B cell (primary cell): Measurements from ENCODE around the gene DCHS1. TPM values are rescaled to one million over a fixed set of nuclear protein-coding genes. Genes with fewer than 3 reads are reported as not detected.

Source experiments
- ATAC-seq: fragments of 200-7000 bp; cut with Tn5 transposase; one replicate; pipeline ENCODE4 v1.10.0; 2021; ENCODE audit warnings: low read depth, mild to moderate bottlenecking, moderate number of reproducible peaks, moderate library complexity
- CTCF ChIA-PET: fragments of 350-600 bp; sonication (Branson Sonifier 250); formaldehyde crosslinking; loops from one replicate; lab custom pipeline; 2021; ENCODE audit warnings: antibody characterized with exemption, inconsistent platforms; lab: Charles Lee
- POLR2A ChIA-PET: fragments of 350-600 bp; sonication (Branson Sonifier 250); formaldehyde crosslinking; loops from one replicate; lab custom pipeline; 2021; ENCODE audit warnings: antibody characterized with exemption; lab: Charles Lee
- DNase-seq: peaks from one replicate; pipeline ENCODE4 v3.0.0; 2013
- H2AFZ ChIP-seq: 2 replicates; pipeline ENCODE4 v1.6.1; 2012; ENCODE audit warnings: mild to moderate bottlenecking, low read depth, low read length; ENCODE audit not compliant: insufficient read depth, poor library complexity, severe bottlenecking
- H3K27ac ChIP-seq, 2 donors: 1 replicate in 1 of 2; 2 replicates in 1 of 2; pipeline ENCODE4 v1.5.1; 2012 to 2013; ENCODE audit warnings: low read length in 2 of 2, mild to moderate bottlenecking in 2 of 2, moderate library complexity in 1 of 2
- H3K27me3 ChIP-seq, 4 experiments: fragments of 200-600 bp in 1 of 4; sonication (generic) in 1 of 4; replicated peaks in 1 of 4; 1 replicate in 2 of 4; 2 replicates in 2 of 4; pipeline versions ENCODE4 v1.6.1 to v1.7.0; 2013 to 2016; ENCODE audit warnings: low read length in 3 of 4, mild to moderate bottlenecking in 2 of 4, mixed read lengths in 1 of 4, moderate library complexity in 1 of 4; ENCODE audit not compliant: insufficient read depth in 4 of 4, control insufficient read depth in 3 of 4; ENCODE audit errors: control extremely low read depth in 1 of 4
- H3K36me3 ChIP-seq, 2 experiments: replicated peaks in 1 of 2; 1 replicate in 1 of 2; 2 replicates in 1 of 2; pipeline versions ENCODE4 v1.6.1 to v1.7.1; 2013; ENCODE audit warnings: low read length in 1 of 2; ENCODE audit not compliant: insufficient read depth in 2 of 2, control insufficient read depth in 1 of 2; ENCODE audit errors: control extremely low read depth in 1 of 2, extremely low read depth in 1 of 2
- H3K4me1 ChIP-seq, 2 donors: fragments of 200-600 bp in 1 of 2; sonication (generic) in 1 of 2; 1 replicate in 1 of 2; 2 replicates in 1 of 2; pipeline versions ENCODE4 v1.5.1 to v1.6.1; 2013 to 2017; ENCODE audit warnings: low read length in 2 of 2; ENCODE audit not compliant: control insufficient read depth in 2 of 2, insufficient read depth in 2 of 2
- H3K4me2 ChIP-seq: replicated peaks from 2 replicates; pipeline ENCODE3; 2012; ENCODE audit warnings: mild to moderate bottlenecking, low read depth, low read length; ENCODE audit not compliant: poor library complexity, severe bottlenecking
- H3K4me3 ChIP-seq, 5 experiments: fragments of 200-600 bp in 1 of 5; sonication (generic) in 1 of 5; 1 replicate in 3 of 5; 2 replicates in 2 of 5; pipeline versions ENCODE4 v1.5.1 to v1.7.0; 2011 to 2016; ENCODE audit warnings: low read length in 4 of 5, mild to moderate bottlenecking in 4 of 5, low read depth in 2 of 5, control low read depth in 1 of 5, moderate library complexity in 1 of 5; ENCODE audit not compliant: insufficient read depth in 1 of 5; ENCODE audit errors: control extremely low read depth in 1 of 5, extremely low read depth in 1 of 5
- H3K79me2 ChIP-seq: fragments of 200-600 bp; sonication (generic); one replicate; pipeline ENCODE4 v1.6.0; 2016; ENCODE audit warnings: low read length; ENCODE audit not compliant: control insufficient read depth, insufficient read depth
- H3K9ac ChIP-seq: fragments of 200-600 bp; sonication (generic); 2 replicates; pipeline ENCODE4 v1.6.1; 2017; ENCODE audit warnings: mild to moderate bottlenecking, low read length, moderate library complexity
- H3K9me3 ChIP-seq, 3 donors: one replicate each; pipeline versions ENCODE4 v1.6.1 to v1.7.1; 2013; ENCODE audit warnings: low read length in 2 of 3; ENCODE audit not compliant: control insufficient read depth in 2 of 3, insufficient read depth in 1 of 3; ENCODE audit errors: control extremely low read depth in 1 of 3
- H4K20me1 ChIP-seq: 2 replicates; pipeline ENCODE4 v1.6.0; 2012; ENCODE audit warnings: mild to moderate bottlenecking, low read length; ENCODE audit not compliant: insufficient read depth, control insufficient read depth, poor library complexity, severe bottlenecking
- H3K27ac Mint-ChIP-seq: one replicate; pipeline ENCODE4 v1.8.0; 2021; ENCODE audit warnings: mixed read lengths
- H3K27me3 Mint-ChIP-seq: one replicate; pipeline ENCODE4 v1.8.0; 2021; ENCODE audit warnings: mixed read lengths
- H3K4me1 Mint-ChIP-seq: one replicate; pipeline ENCODE4 v1.8.0; 2021; ENCODE audit warnings: mixed read lengths
- H3K4me3 Mint-ChIP-seq: one replicate; pipeline ENCODE4 v1.8.0; 2021; ENCODE audit warnings: mixed read lengths
- H3K9me3 Mint-ChIP-seq: one replicate; pipeline ENCODE4 v1.8.0; 2022; ENCODE audit warnings: mixed read lengths; ENCODE audit not compliant: insufficient read depth
- EZH2 ChIP-seq: IDR thresholded peaks from 2 replicates; pipeline ENCODE4 v1.6.1; 2012; ENCODE audit warnings: borderline replicate concordance, low read depth, mild to moderate bottlenecking, moderate library complexity, low read length; ENCODE audit not compliant: insufficient read depth, poor library complexity, severe bottlenecking
- WGBS: methylation state at CpG from one replicate; pipeline ENCODE4 v1.1.5; 2013; ENCODE audit warnings: missing lambda C conversion rate; ENCODE audit not compliant: insufficient coverage; 5-methylcytosine and 5-hydroxymethylcytosine counted together
- intact Hi-C: fragments of 100-400 bp; cut with micrococcal nuclease; formaldehyde crosslinking; loops from one replicate; pipeline ENCODE4 v1.10.0; 2022
- polyA plus RNA-seq: library from polyadenylated mRNA; depleted of rRNA; stranded (reverse); fragments of >200 nt; gene quantifications from 2 replicates; pipeline ENCODE4 v1.2.3, GENCODE V29; 2012
- total RNA-seq, 2 donors: library from RNA; stranded (reverse); fragments of 120-200 nt in 1 of 2; gene quantifications; 1 replicate in 1 of 2; 2 replicates in 1 of 2; pipeline versions ENCODE4 v1.2.3 to v1.2.4, GENCODE V29; 2013 to 2022
- TF ChIP-seq, protein P1 (sequence below): fragments of 200-600 bp; IDR thresholded peaks from one replicate; pipeline ENCODE4 v1.8.0; 2022; ENCODE audit warnings: antibody characterized with exemption, mild to moderate bottlenecking

DCHS1 gene
- total and polyA plus RNA-seq, 2 donors (not counting 1 experiment from before 2014, with no cell fraction given), result 0.31 to 0.84 TPM

DNA sequence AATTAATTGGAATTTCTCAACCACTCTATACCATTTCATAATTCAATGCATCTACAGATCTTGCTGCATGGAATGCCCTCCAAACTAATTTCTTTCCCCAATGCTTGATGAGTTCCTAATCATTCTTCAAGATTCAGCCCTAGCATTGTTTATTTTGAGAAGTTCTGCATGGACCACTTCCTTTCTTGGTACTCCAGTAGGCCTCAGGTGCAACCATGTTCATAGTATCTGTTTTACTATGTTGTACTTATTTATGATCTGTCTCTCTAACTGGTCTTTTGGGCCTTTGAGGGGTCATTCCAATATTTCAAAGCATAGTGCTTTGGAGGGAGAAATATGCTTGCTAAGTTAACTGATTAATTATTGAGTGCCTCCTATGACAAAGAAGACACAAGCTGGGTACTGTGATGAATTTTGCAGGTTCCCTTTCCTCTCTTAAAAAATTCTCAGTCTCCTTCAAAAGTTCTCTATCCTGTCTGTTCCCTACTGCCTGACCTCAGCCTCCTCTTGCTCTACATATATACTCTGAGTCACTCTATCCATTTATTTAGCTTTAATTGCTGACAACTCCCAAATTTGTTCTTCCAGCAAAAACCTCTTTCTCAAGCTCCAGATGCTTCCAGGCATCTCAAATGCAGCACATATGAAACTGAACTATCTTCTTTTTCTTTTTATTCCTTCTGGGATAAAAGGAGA, 18.1 kb upstream of the DCHS1 start:
- H3K4me1 ChIP-seq, result no peaks in the 10 kb centered on the region
- ChIA-PET CTCF (interaction anchor here (1.0 to 1.1 kb wide), 2 partner anchors 10 to 69 kb away, joined by 3 read pairs; partner anchors contain the start of gene MRPL17), POLR2A (interaction anchor here (0.6 kb wide), 1 partner anchor 13 kb away, joined by 3 read pairs; no protein-coding TSS in a partner anchor)
- no peaks in the 10 kb centered on the region for H3K9me3 Mint-ChIP-seq
- H3K4me3 Mint-ChIP-seq, result no peak overlapping the region
- H3K27ac ChIP-seq, result no peak overlapping the region
- H3K27me3 ChIP-seq, result no peaks in the 10 kb centered on the region
- no peak overlapping the region for H3K4me2 ChIP-seq
- intact Hi-C loops, result no loop called here
- no peak for TF ChIP-seq EZH2
- TF ChIP-seq, protein P1, sequence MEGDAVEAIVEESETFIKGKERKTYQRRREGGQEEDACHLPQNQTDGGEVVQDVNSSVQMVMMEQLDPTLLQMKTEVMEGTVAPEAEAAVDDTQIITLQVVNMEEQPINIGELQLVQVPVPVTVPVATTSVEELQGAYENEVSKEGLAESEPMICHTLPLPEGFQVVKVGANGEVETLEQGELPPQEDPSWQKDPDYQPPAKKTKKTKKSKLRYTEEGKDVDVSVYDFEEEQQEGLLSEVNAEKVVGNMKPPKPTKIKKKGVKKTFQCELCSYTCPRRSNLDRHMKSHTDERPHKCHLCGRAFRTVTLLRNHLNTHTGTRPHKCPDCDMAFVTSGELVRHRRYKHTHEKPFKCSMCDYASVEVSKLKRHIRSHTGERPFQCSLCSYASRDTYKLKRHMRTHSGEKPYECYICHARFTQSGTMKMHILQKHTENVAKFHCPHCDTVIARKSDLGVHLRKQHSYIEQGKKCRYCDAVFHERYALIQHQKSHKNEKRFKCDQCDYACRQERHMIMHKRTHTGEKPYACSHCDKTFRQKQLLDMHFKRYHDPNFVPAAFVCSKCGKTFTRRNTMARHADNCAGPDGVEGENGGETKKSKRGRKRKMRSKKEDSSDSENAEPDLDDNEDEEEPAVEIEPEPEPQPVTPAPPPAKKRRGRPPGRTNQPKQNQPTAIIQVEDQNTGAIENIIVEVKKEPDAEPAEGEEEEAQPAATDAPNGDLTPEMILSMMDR, result no peak
- H4K20me1 ChIP-seq, result no peaks in the 10 kb centered on the region
- no peaks in the 10 kb centered on the region for H3K36me3 ChIP-seq
- DNase-seq (no peak), ATAC-seq (no peak)
- no peaks in the 10 kb centered on the region for H3K79me2 ChIP-seq
- no peaks in the 10 kb centered on the region for H3K9me3 ChIP-seq
- H3K27me3 Mint-ChIP-seq, result peaks cover 6% of the 10 kb centered on the region
- H3K4me3 ChIP-seq, result no peak overlapping the region
- H3K9ac ChIP-seq, result no peak overlapping the region
- H3K4me1 Mint-ChIP-seq, result no peaks in the 10 kb centered on the region
- H3K27ac Mint-ChIP-seq, result no peak overlapping the region
- no peak overlapping the region for H2AFZ ChIP-seq

DNA sequence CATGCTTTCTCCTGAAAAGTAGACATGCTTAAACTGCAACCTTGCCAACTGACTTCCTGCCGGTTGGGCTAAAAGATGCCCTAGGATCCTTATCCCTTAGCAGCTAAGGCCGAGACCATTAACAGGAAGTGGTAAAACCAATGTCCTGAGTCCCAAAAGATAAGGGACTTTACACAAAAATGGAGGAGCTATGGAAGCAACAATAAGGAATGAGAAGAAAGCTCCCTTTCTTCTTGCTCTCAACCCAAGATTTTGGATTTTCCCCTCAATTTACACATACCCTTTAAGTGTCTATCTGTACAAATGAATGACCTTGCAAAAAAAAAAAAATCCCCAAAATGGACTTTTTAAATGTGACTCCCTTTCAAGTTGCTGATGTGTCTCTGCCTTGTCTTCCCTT, 16.4 kb upstream of the DCHS1 start:
- Mint-ChIP-seq H3K27ac (no peak overlapping the region), H3K9me3 (no peaks in the 10 kb centered on the region), H3K27me3 (peaks cover 6% of the 10 kb centered on the region), H3K4me1 (peaks cover 5% of the 10 kb centered on the region), H3K4me3 (no peak overlapping the region)
- Histone ChIP-seq H3K4me2 (no peak overlapping the region), H3K4me3 (no peak overlapping the region), H3K9ac (no peak overlapping the region), H3K9me3 (no peaks in the 10 kb centered on the region), H3K27me3 (no peaks in the 10 kb centered on the region), H3K36me3 (no peaks in the 10 kb centered on the region), H2AFZ (no peak overlapping the region), H4K20me1 (no peaks in the 10 kb centered on the region), H3K4me1 (peaks cover 0 to 5% of the 10 kb centered on the region in 2 donors), H3K79me2 (no peaks in the 10 kb centered on the region), H3K27ac (no peak overlapping the region)
- ATAC-seq (no peak), DNase-seq (no peak)
- 29% methylated on average over 2 of the region's 2 CpGs for WGBS
- intact Hi-C loops, result no loop called here
- TF ChIP-seq, protein P1, result no peak
- TF ChIP-seq EZH2, result no peak
- ChIA-PET CTCF (interaction anchor here (0.6 to 2.2 kb wide), 7 partner anchors 9 to 294 kb away, joined by 3 to 11 read pairs (median 3); partner anchors contain the start of gene MRPL17), POLR2A (interaction anchor here (0.6 kb wide), 1 partner anchor 74 kb away, joined by 3 read pairs; no protein-coding TSS in a partner anchor)
